GM18867 (cell line): Measurements from ENCODE around the gene PRSS36.
A peak's percentile ranks its signal among the peaks of the same experiment; 100 is the strongest.
"Not testable (repeated sequence)": the region's sequence is repeated elsewhere in the genome, so short reads cannot be mapped to it uniquely, and the experiment has no call there.

Experiments used
- ATAC-seq: cut with Tn5 transposase; IDR thresholded peaks from one replicate; pipeline ENCODE4 v1.9.1; 2021; ENCODE audit warnings: mild to moderate bottlenecking, moderate library complexity; ENCODE audit not compliant: unreplicated experiment

PRSS36 gene

DNA sequence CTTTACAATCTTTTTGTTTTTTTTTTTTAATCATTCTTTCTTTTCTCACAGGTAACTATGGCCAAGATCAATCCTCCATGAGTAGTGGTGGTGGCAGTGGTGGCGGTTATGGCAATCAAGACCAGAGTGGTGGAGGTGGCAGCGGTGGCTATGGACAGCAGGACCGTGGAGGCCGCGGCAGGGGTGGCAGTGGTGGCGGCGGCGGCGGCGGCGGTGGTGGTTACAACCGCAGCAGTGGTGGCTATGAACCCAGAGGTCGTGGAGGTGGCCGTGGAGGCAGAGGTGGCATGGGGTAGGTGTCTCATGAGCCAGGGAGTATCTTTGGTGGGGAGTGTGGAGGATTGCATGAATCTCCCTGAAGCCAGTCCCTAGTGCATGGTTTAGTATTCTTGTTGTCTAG lies 35.0 kb upstream of the PRSS36 start:
- no peak for ATAC-seq

DNA sequence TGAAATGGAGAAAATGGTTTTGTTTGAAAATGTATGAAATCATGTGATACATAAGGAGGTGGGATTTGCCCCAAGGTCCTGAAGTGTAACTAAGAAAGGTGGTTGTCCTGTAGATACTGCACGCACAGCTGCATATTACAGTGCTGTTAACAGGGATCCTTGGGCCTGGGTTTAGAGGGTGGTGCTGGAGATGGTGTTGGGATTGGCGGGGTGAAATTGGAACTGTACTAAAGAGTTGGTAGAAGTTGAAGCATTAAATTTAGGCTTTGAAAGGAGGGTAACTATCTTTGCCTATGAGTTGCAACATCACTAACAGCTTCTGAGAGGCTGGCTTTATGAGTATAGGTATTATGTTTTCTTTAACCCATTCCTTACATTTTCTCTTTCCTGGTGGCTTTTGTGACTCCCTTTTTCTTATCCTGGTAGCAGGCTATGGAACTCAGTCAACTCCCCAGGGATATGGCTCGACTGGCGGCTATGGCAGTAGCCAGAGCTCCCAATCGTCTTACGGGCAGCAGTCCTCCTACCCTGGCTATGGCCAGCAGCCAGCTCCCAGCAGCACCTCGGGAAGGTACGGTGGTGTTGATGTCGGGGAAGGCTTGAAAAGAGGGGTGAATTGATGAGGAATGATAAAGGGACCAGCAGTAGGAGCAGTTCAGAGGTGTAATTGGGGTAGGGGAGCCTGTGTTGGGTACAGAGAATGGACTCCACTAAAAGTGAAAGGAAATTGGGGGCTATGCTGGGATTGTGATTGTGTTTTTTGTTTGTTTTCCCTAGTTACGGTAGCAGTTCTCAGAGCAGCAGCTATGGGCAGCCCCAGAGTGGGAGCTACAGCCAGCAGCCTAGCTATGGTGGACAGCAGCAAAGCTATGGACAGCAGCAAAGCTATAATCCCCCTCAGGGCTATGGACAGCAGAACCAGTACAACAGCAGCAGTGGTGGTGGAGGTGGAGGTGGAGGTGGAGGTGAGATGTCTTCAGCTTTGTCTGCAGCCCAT lies 33.9 kb upstream of the PRSS36 start:
- ATAC-seq: no peak

DNA sequence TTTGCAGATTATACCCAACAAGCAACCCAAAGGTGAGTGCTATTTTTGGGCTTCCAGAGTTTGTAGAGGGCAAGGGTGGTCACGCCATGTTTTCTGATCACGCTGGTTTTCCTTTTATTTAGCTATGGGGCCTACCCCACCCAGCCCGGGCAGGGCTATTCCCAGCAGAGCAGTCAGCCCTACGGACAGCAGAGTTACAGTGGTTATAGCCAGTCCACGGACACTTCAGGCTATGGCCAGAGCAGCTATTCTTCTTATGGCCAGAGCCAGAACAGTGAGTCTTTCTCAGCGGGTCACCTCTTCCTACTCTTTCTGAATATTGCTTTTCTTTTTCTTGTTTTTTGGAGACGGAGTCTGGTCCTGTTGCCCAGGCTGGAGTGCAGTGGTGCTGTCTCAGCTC lies 32.5 kb upstream of the PRSS36 start:
- ATAC-seq: no peak

DNA sequence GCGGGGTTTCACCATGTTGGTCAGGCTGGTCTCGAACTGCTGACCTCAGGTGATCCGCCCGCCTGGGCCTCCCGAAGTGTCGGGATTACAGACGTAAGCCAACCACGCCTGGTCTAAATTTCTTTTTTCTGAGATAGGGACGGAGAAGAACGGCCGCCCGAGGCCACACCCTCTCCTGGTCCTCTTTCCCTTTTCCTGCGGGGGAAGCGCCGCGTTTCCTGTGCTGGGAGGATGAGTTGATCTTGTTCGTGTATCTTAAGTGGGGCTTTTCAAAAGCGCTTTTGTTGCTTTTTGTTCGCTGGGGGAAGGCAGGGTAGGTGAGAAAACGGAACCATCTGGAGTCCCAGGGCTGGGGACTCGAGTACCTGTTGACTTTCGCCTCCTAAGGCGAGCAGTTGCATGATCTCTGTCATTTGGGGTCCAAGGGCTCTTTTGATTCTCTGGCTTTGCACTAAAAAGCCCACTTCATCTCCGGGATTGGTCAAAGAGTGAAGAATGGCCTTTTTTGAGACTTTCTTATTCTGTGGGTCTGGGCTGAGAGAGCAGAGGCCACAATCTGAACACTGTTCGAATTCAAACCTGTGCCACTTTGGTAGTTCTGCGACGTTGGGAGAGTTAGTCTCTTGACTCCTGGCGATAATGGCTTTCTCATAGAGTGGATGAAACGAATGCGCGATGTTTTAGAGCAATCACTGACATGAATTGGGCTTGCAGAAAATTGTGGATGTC lies 31.4 kb upstream of the PRSS36 start:
- no peak for ATAC-seq

DNA sequence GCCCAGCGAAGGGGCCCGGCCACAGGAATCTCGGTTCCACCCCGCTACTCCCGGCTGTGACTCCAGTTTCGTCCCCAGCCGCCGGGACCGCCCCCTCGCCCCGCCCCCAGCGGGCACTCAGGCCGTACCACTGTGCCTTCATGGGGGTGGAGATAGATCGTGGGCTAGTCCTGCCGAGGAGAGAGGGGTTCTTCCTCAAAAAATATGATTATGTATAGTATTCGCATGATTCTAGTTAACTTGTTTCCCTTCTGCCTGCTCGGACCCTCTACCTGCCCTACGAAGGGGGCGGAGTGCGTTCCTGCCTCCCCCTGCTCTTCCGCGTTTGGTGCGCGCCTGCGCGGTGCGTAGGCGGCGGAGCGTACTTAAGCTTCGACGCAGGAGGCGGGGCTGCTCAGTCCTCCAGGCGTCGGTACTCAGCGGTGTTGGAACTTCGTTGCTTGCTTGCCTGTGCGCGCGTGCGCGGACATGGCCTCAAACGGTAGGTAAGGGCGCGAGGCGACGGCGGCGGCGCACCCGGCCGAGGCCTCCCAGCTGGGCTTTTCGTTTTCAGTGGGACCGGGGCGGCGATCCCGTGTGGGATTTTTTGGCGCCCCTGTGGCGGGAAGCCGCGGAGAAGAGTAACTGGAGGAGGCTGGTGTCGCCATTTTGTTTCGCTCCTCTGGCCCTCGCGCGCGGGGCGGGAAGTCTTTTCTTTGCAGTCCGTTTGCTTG lies 30.0 kb upstream of the PRSS36 start, which contains the start of gene FUS:
TSS of gene FUS (plus strand) at position 393 of the 713 bp plus-strand sequence. CDS start at position 469, 76 bp downstream.
- peak; percentile 60 for ATAC-seq

DNA sequence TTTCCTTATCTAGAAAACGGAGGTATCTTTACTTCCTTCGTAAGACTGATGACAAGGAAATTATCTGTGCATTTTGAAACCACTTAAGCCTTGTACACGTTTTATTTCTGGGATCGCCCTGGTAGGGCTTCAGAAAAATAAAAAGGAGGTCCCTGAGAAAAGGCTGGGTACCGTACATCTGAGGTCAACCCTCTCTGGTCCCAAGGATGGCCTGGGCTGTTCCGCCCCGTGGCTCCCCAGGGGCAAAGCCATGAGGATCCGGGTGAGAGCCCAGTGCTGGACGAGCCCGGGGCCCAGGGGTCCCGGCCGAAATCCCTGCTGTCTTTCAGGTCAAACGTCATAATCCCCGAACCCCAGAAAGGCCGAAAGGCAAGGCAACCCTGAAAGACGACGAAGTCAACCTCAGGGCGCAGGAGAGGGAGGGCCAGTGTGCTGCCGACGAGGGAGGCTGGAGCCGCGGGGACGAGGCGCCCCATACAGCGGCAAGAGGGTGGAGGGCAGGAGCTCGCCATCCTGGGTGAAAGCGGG lies 29.4 kb upstream of the PRSS36 start:
- ATAC-seq: peak; percentile 1

DNA sequence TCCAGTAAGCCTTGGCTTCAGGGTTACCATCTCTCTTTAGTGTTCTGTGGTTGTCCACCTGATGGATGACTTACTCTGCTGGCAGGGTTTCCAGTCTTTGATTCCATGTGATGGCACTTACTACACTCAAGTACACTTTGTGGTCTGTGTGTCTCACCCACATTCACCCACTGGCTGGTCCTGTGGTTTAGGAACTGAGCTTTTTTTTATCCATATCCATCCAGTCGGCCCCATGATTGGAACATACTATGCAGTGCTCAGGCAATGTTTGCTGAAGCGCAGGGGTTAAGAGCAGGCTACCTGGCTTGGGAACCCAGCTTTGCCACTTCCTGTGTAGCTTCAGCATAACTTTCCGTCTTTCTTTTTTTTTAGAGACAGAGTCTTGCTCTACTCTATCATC lies 27.3 kb upstream of the PRSS36 start:
- ATAC-seq: no peak

DNA sequence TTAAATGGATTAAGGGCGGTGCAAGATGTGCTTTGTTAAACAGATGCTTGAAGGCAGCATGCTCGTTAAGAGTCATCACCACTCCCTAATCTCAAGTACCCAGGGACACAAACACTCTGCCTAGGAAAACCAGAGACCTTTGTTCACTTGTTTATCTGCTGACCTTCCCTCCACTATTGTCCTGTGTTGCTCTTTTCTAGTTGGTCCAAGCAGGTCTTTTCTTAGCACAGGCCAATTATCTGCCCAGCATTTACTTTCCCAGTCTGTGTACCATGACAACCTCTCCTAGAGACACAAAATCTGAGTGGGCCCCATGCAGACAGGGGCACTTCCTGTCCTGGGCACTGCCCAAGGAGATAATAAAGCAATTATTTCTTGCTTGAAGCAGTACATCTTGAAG lies 20.2 kb upstream of the PRSS36 start:
- not testable (repeated sequence) for ATAC-seq

DNA sequence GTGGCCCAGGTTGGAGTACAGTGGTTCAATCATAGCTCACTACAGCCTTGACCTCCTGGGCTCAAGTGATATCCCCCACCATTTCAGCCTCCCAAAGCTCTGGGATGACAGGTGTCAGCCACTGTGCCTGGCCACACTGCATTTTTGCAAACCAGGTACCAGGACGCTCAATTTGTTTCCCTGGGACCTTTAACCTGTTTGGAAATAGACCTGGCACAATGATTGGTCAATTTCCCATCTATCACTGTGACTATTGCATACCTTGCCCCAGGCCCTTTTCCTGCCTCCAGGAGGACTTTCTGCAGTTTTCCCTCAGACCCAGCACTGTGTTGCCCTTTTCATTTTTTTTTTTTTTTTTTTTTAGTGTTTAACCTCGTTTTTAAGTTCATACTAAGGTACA lies 19.0 kb upstream of the PRSS36 start:
- ATAC-seq: no peak

DNA sequence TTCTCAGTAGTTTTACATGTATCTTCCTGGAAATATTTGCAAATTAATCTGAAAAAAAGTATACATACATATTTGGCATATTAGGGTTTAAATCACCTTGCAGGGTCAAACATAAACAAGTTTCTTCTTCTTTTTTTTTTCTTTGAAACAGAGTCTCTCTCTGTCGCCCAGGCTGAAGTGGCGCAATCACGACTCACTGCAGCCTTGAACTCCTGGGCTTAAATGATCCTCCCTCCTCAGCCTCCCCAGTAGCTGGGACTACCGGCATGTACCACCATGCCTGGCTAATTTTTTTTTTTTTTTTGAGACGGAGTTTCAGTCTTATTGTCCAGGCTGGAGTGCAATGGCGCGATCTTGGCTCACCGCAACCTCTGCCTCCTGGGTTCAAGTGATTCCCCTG lies 17.4 kb upstream of the PRSS36 start:
- ATAC-seq: no peak

DNA sequence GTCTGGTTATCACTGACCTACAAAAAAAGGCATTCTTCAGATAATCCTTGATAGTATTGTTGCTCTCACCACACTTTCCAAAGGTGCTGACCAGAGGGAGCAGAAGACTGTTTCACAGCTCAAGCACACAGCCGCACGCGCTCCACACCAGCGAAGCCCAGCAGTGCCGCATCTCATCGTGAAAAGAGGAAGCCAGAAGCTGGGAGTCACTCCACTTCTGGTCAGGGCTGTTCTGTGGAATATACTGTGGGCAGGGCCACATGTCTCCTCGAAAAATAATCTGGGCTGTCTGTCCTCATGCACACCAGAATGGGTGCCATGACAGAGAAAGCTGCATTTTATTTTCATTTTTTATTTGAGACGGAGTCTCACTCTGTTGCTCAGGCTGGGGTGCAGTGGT lies 7.3 kb upstream of the PRSS36 start:
- ATAC-seq: no peak

DNA sequence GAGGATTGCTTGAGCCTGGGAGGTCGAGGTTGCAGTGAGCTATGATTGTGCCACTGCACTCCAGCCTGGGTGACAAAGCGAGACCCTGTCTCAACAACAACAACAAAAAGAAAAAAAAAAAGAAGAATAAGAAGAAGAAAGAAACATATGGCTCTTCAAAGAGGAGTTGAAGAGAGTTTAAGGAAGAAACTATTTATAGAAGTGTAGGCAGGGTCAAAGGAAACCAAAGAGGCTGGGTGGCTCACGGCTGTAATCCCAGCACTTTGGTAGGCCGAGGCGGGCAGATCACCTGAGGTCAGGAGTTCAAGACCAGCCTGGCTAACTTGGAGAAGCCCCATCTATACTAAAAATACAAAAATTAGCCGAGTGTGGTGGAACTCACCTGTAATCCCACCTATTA lies 1.1 kb upstream of the PRSS36 start:
- ATAC-seq: not testable (repeated sequence)

DNA sequence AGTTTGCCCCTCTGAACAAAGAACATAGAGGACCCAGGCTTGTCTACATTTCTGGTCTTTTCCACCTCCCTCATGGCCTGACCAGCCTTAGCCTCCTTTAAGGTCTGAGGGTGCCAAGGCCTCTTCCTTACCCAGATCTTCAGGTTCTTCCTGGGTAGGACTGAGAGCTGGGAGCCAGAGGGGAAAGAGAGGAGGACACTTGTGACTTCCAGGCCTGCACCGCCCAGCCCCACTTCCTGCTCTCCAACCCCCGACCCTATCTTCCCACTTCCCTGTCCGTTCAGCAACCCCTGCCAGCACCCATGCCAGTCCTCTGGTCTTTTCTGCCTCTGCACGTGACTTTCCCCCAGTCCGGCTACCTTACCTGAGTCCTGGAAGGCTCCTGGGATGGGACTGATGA lies 534 bp downstream of the PRSS36 start:
- no peak for ATAC-seq

DNA sequence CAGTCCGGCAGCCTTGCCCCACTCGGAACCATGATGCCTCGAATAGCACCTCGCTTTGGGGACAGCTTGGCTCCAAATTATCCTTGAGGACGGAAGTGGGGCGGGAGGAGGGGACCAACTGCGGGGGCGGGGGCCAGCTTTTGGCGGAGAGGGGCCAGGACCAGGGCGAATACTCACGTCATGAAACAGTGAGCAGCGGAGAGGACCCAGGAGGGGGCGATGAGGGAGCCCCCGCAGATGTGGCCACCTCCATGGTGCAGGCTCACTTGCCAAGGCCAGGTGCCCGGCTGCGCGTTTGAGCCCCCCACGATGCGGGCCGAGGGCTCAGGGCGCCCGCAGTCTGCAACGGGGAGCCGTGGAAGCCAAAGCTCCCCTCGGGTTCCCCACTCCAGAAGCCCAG lies 970 bp downstream of the PRSS36 start:
- ATAC-seq: no peak

DNA sequence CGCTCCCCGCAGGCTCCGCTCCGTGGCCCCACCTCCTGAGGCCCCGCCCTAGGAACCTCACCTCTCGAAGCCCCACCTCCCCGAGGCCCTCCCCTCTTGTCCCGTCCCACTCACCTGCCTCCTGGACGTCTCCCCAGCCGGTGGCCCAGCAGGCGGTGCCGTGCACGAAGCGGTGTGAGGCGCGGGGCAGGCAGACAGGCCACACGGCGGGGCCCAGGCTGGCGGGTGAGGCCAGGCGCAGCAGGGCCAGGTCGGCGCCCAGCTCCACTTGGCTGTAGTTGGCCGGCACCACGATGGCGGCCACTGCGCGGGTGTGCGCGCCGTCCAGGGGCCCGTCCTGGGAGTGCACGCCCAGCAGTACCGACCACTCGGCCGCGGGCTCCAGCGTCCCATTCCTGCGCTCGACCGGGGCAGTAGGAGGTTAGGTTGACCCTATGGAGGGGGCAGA lies 1.6 kb downstream of the PRSS36 start:
- no peak for ATAC-seq

DNA sequence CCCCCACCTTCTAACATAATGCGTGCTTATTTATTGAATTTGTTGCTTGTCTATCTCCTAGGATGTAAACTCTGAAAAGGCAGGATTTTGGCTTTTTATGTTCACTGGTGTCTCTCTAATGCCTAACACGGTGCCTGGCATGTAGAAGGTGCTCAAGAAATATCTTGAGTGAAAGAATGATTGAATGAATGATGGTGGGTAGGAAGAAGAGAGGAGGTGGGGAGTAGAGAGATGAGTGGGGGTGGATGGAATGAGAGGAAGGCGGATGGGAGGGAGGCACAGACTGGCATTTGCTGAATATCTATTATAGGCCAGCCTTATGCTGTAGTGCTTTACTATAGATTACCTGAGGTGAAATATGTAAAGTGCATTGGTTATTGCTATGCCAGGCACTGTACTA lies 2.3 kb downstream of the PRSS36 start:
- ATAC-seq: no peak

DNA sequence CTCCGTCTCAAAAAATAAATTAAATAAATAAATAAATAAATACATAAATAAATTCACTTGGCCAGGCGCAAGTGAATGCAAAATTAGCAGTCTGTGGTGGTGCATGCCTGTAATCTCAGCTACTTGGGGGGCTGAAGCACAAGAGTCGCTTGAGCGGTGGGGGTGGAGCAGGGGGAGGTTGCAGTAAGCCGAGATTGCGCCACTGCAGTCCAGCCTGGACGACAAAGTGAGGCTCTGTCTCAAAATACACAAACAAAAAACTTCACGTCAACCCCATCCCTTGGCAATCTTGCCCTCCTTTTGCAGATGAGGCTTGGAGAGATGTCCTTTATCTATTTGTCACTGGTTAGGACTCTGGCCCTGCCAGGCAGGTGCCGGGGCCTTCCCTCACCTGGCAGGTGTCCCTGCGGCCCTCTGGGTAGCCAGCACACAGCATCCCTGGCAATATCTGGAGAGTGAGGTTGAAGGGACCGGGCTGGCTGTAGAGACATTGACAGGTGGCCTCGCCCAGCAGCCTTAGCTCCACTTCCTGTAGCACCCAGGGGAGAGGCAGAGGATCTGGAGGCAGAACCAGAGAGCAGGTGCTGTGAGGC lies 4.4 kb downstream of the PRSS36 start:
- no peak for ATAC-seq

DNA sequence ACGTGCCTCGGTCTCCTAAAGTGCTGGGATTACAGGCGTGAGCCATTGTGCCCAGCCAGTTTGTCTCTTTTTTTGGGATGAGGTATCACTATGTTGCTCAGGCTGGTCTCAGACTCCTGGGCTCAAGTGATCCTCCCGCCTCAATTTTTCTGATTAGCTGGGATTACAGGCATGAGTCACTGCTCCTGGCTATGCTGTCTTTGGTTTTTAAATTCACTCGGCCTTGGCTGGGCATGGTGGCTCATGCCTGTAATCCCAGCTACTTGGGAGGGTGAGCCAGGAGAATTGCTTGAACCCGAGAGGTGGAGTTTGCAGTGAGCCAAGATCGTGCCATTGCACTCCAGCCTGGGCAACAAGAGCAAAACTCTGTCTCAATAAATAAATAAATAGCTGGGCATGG lies 5.4 kb downstream of the PRSS36 start:
- ATAC-seq: not testable (repeated sequence)

DNA sequence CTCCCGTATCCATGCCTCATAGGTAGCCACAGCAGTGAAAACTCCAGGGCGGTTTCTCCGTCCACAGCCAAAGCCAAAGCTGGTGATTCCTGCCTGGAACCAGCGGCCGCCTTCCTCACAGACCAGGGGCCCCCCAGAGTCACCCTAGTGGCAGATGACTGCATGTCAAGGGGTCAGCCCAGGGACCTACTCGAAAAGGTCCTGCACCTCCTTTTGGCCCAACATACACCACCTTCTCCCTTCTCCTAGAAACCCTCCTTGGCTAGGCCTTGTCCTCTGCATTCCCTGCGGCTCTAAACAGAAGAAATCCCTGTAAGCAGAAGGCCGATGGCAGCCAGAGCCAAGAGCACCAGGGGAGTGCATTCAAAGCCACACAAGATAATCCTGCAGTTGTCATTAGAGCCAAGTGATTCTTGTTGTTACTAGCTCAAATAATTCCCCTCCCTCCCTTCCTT lies 6.1 kb downstream of the PRSS36 start:
- ATAC-seq: no peak

DNA sequence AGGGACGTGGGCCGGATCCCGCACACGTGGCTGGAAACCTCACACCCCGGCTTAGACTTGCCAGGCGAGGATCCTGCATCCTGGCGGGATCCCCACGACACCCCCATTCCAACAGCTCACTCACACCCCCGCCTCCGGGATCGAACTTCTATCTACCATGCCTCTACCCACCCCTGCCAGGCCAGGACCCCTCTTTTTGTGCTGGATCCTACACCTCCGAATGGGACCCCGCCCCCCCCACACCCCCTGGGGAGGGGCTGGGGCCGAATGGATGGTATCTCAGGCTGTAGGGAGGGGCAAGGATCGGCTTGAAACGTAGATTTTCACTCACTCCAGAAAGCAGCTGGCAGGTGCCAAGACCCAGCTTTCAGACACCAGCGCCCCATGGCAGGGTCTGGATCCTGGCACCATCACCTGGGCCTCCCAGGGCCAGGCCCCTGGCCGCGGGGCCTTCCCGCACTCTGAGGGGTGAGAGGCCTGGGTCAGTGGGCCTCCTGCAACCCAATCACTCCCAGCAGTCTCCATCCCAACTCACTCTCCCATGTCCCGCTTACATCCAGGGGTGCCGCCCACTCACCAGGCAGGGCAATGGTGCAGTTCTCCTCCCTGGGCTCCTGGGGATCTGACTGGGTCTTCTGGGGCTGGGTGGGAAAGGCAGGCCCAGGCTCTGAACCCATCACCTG lies 6.7 kb downstream of the PRSS36 start:
- ATAC-seq: no peak
